Trophoblast cell (in vitro differentiated cells and primary cell): ENCODE results near the gene XPC.

Source experiments
- DNase-seq, 2 donors: peaks; one replicate each; pipeline ENCODE4 v3.0.0-alpha.2; 2016
- H2AFZ ChIP-seq: 2 replicates; pipeline ENCODE4 v1.6.1; 2013; ENCODE audit warnings: low read length, moderate library complexity, mild to moderate bottlenecking; ENCODE audit not compliant: insufficient read depth, poor library complexity
- H2AK5ac ChIP-seq: 2 replicates; pipeline ENCODE4 v1.6.1; 2013; ENCODE audit warnings: mild to moderate bottlenecking, low read length
- H2BK120ac ChIP-seq: 2 replicates; pipeline ENCODE4 v1.6.1; 2013; ENCODE audit warnings: low read length, mild to moderate bottlenecking, moderate library complexity; ENCODE audit not compliant: insufficient read depth, poor library complexity
- H2BK12ac ChIP-seq: 2 replicates; pipeline ENCODE4 v1.6.1; 2013; ENCODE audit warnings: mild to moderate bottlenecking, low read length, moderate library complexity
- H2BK5ac ChIP-seq: 2 replicates; pipeline ENCODE4 v1.6.1; 2013; ENCODE audit warnings: low read length, low read depth, moderate library complexity, mild to moderate bottlenecking; ENCODE audit not compliant: poor library complexity
- H3K14ac ChIP-seq: 2 replicates; pipeline ENCODE4 v1.6.1; 2013; ENCODE audit warnings: mild to moderate bottlenecking, low read length
- H3K18ac ChIP-seq: 2 replicates; pipeline ENCODE4 v1.6.1; 2013; ENCODE audit warnings: mild to moderate bottlenecking, low read length
- H3K23ac ChIP-seq: 2 replicates; pipeline ENCODE4 v1.6.1; 2013; ENCODE audit warnings: low read length
- H3K27ac ChIP-seq: 2 replicates; pipeline ENCODE4 v1.5.1; 2013; ENCODE audit warnings: low read depth, mild to moderate bottlenecking, inconsistent platforms, low read length, moderate library complexity
- H3K27me3 ChIP-seq: 2 replicates; pipeline ENCODE4 v1.6.1; 2013; ENCODE audit warnings: inconsistent platforms, mild to moderate bottlenecking, low read length, moderate library complexity; ENCODE audit not compliant: insufficient read depth
- H3K36me3 ChIP-seq, 2 experiments: 1 replicate in 1 of 2; 2 replicates in 1 of 2; pipeline ENCODE4 v1.6.1; 2013; ENCODE audit warnings: low read length in 2 of 2, mild to moderate bottlenecking in 2 of 2, moderate library complexity in 1 of 2; ENCODE audit not compliant: insufficient read depth in 2 of 2, control insufficient read depth in 1 of 2
- H3K4ac ChIP-seq: 2 replicates; pipeline ENCODE4 v1.6.1; 2013; ENCODE audit warnings: low read depth, mild to moderate bottlenecking, low read length, moderate library complexity
- H3K4me1 ChIP-seq, 2 experiments: 1 replicate in 1 of 2; 2 replicates in 1 of 2; pipeline ENCODE4 v1.6.1; 2013; ENCODE audit warnings: low read length in 2 of 2, mild to moderate bottlenecking in 2 of 2, moderate library complexity in 1 of 2; ENCODE audit not compliant: insufficient read depth in 2 of 2, control insufficient read depth in 1 of 2
- H3K4me2 ChIP-seq: 2 replicates; pipeline ENCODE4 v1.6.1; 2013; ENCODE audit warnings: inconsistent platforms, mild to moderate bottlenecking, low read length, moderate library complexity
- H3K4me3 ChIP-seq: 2 replicates; pipeline ENCODE4 v1.5.1; 2013; ENCODE audit warnings: mild to moderate bottlenecking, low read depth, low read length, inconsistent platforms
- H3K79me1 ChIP-seq: one replicate; pipeline ENCODE4 v1.6.1; 2013; ENCODE audit warnings: low read length
- H3K79me2 ChIP-seq: 2 replicates; pipeline ENCODE4 v1.6.1; 2013; ENCODE audit warnings: low read length, mild to moderate bottlenecking; ENCODE audit not compliant: control insufficient read depth, insufficient read depth, poor library complexity
- H3K9ac ChIP-seq: 2 replicates; pipeline ENCODE4 v1.6.1; 2013; ENCODE audit warnings: mild to moderate bottlenecking, low read length
- H3K9me3 ChIP-seq: 2 replicates; pipeline ENCODE4 v1.6.1; 2013; ENCODE audit warnings: low read depth, mild to moderate bottlenecking, control low read depth, inconsistent platforms, low read length; ENCODE audit not compliant: insufficient read depth
- H4K12ac ChIP-seq: 2 replicates; pipeline ENCODE4 v1.6.1; 2013; ENCODE audit warnings: low read depth, mild to moderate bottlenecking, low read length, moderate library complexity
- H4K8ac ChIP-seq: 2 replicates; pipeline ENCODE4 v1.6.1; 2013; ENCODE audit warnings: low read depth, mild to moderate bottlenecking, low read length, moderate library complexity
- H4K91ac ChIP-seq: one replicate; pipeline ENCODE4 v1.6.1; 2013; ENCODE audit warnings: low read depth, mild to moderate bottlenecking, low read length, moderate library complexity
- WGBS: extraction: QIAGEN DNeasy Blood & Tissue Kit; methylation state at CpG from one replicate; pipeline ENCODE4 v1.1.7; 2013; ENCODE audit warnings: missing lambda C conversion rate; ENCODE audit not compliant: insufficient read length, insufficient coverage; ENCODE audit errors: extremely low coverage; 5-methylcytosine and 5-hydroxymethylcytosine counted together

Gene XPC

DNA sequence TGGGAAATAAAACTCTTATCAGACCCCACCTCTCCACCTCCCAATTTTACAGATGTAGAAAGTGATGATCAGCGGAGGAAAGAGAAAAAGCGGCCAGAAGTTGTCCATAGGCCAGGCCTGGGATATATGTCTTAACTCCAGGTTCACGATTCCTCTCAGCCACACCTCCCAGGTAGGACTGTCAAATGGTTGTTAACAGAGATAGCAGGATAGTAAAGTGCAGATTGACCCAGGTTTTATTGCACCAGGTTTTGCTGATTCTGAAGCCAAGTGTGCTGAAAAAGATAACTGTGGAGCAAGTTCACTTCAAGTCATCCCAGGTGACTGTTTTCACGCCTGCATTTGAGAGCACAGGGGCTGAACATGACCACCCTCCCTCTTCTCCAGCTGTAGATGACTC, 36.4 kb upstream of the XPC start:
- peak overlapping the region; percentile 25 for H2BK12ac ChIP-seq
- peak overlapping the region; percentile 36 for H4K8ac ChIP-seq
- H3K4ac ChIP-seq: no peak overlapping the region
- H4K12ac ChIP-seq: no peak overlapping the region
- no peak overlapping the region for H2AFZ ChIP-seq
- peaks cover 12 to 20% of the 10 kb centered on the region in 2 experiments for H3K4me1 ChIP-seq
- H3K36me3 ChIP-seq: no peaks in the 10 kb centered on the region
- no peaks in the 10 kb centered on the region for H3K27me3 ChIP-seq
- no peak overlapping the region for H3K4me2 ChIP-seq
- peak overlapping the region; percentile 6 for H3K14ac ChIP-seq
- H2BK120ac ChIP-seq: peak overlapping the region; percentile 64
- H3K4me3 ChIP-seq: no peak overlapping the region
- H3K18ac ChIP-seq: no peak overlapping the region
- no peaks in the 10 kb centered on the region for H3K9me3 ChIP-seq
- H3K79me1 ChIP-seq: peaks cover 32% of the 10 kb centered on the region
- H4K91ac ChIP-seq: peak overlapping the region; percentile 30
- no peak overlapping the region for H3K9ac ChIP-seq
- H3K27ac ChIP-seq: no peak overlapping the region
- no CpG with 5 or more reads among the region's 4 CpGs for WGBS
- peaks cover 5% of the 10 kb centered on the region for H3K79me2 ChIP-seq
- H2BK5ac ChIP-seq: no peak overlapping the region
- no peak overlapping the region for H2AK5ac ChIP-seq
- DNase-seq: no peak
- H3K23ac ChIP-seq: no peak overlapping the region

DNA sequence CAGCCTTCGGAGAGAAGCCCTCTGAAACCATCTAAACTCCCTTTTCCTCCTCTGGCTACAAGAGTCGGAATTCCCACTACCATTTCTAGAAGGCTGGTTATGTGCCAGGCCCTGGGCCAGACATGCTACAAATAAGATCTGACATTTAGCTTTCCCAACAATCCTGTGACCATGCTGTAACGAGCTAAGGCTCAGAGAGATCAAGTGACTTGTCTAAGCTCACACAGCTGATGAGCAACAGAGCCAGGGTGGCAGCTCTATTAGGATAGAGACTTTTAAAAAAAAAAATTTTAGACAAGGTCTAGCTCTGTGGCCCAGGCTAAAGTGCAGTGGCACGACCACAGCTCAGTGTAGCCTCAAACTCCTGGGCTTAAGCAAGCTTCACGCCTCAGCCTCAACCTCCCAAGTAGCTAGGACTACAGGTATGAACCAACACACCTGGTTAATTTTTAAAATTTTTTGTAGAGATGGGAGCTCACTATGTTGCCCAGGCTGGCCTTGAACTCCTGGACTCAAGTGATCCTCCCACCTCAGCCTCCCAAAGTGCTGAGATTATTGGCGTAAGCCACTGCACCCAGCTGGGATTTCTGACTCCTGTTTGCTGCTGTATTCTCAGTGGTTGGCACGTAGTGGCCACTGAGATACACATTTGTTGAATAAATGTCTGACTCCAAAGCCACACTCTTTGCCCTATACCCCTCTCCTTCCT, 34.8 kb upstream of the XPC start:
- Histone ChIP-seq H3K4me2 (no peak overlapping the region), H3K79me2 (peaks cover 7% of the 10 kb centered on the region), H3K14ac (peak overlapping the region; percentile 32), H4K91ac (peak overlapping the region; percentile 96), H3K4me3 (no peak overlapping the region), H3K36me3 (no peaks in the 10 kb centered on the region), H3K4ac (peak overlapping the region; percentile 9), H3K27ac (no peak overlapping the region), H3K9ac (no peak overlapping the region), H2AFZ (no peak overlapping the region), H2BK120ac (peak overlapping the region; percentile 81), H2BK5ac (peak overlapping the region; percentile 33), H4K12ac (no peak overlapping the region), H3K9me3 (no peaks in the 10 kb centered on the region), H3K27me3 (no peaks in the 10 kb centered on the region), H3K4me1 (peaks cover 19 to 30% of the 10 kb centered on the region in 2 experiments), H3K79me1 (peaks cover 41% of the 10 kb centered on the region), H2AK5ac (no peak overlapping the region), H3K18ac (no peak overlapping the region), H4K8ac (no peak overlapping the region), H2BK12ac (peak overlapping the region; percentile 97), H3K23ac (no peak overlapping the region)
- no CpG with 5 or more reads among the region's 7 CpGs for WGBS
- DNase-seq: no peak

DNA sequence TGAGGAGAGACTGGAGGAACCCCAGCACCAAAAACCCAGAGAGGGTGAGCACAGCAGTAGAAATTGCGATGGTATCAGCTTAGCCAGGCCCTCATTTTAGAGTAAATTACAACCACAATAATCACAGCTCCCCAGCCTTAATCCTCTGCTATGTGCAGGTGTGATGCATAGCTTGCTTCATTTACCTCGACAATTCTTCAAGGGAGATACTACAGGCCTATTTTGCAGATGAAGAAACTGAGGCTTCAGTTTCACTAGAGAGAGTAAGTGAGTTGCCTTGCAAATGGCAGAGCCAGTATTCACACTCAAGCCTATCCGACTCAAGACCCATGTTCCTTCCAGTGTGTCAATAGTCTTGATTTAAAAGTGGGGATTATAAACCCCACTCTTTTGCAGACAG, 33.6 kb upstream of the XPC start:
- Histone ChIP-seq H4K8ac (peak overlapping the region; percentile 64), H2BK5ac (peak overlapping the region; percentile 92), H3K18ac (no peak overlapping the region), H3K27ac (peak overlapping the region; percentile 87), H2BK120ac (peak overlapping the region; percentile 81), H3K23ac (no peak overlapping the region), H2BK12ac (peak overlapping the region; percentile 97), H3K9me3 (no peaks in the 10 kb centered on the region), H3K36me3 (no peaks in the 10 kb centered on the region), H3K79me1 (peaks cover 41% of the 10 kb centered on the region), H3K79me2 (peaks cover 7% of the 10 kb centered on the region), H3K9ac (no peak overlapping the region), H3K27me3 (no peaks in the 10 kb centered on the region), H2AFZ (no peak overlapping the region), H3K4me3 (no peak overlapping the region), H3K14ac (peak overlapping the region; percentile 79), H3K4me1 (peaks cover 21 to 30% of the 10 kb centered on the region in 2 experiments), H4K91ac (peak overlapping the region; percentile 96), H4K12ac (no peak overlapping the region), H3K4ac (peak overlapping the region; percentile 75), H3K4me2 (no peak overlapping the region), H2AK5ac (peak overlapping the region; percentile 90)
- whole genome bisulfite sequencing: no CpG with 5 or more reads among the region's 3 CpGs
- DNase-seq: no peak

- Histone ChIP-seq H2BK12ac (peak overlapping the region; percentile 97), H3K4me1 (peaks cover 21 to 33% of the 10 kb centered on the region in 2 experiments), H3K36me3 (no peaks in the 10 kb centered on the region), H2BK5ac (peak overlapping the region; percentile 92), H4K91ac (peak overlapping the region; percentile 96), H3K27me3 (no peaks in the 10 kb centered on the region), H3K4me2 (no peak overlapping the region), H2AK5ac (peak overlapping the region; percentile 90), H3K23ac (no peak overlapping the region), H3K14ac (peak overlapping the region; percentile 79), H2AFZ (no peak overlapping the region), H3K27ac (peak overlapping the region; percentile 87), H3K18ac (peak overlapping the region; percentile 70), H3K9me3 (no peaks in the 10 kb centered on the region), H3K9ac (no peak overlapping the region), H4K8ac (peak overlapping the region; percentile 64), H3K4me3 (no peak overlapping the region), H4K12ac (no peak overlapping the region), H3K79me1 (peaks cover 44% of the 10 kb centered on the region), H2BK120ac (peak overlapping the region; percentile 81), H3K4ac (peak overlapping the region; percentile 75), H3K79me2 (peaks cover 7% of the 10 kb centered on the region)
- WGBS: no CpG with 5 or more reads among the region's 4 CpGs
- no peak for DNase-seq
These were observed 33.2 kb upstream of the XPC start for GRCh38 chr3:14211621-14212020.
